HG03521 (cell line): ENCODE data around the gene POLRMT.
"Not testable (repeated sequence)": the region's sequence is repeated elsewhere in the genome, so short reads cannot be mapped to it uniquely, and the experiment has no call there.

Experiments used
- ATAC-seq: cut with Tn5 transposase; IDR thresholded peaks from one replicate; pipeline ENCODE4 v1.9.1; 2021; ENCODE audit warnings: mild to moderate bottlenecking, moderate library complexity; ENCODE audit not compliant: unreplicated experiment

POLRMT gene

DNA sequence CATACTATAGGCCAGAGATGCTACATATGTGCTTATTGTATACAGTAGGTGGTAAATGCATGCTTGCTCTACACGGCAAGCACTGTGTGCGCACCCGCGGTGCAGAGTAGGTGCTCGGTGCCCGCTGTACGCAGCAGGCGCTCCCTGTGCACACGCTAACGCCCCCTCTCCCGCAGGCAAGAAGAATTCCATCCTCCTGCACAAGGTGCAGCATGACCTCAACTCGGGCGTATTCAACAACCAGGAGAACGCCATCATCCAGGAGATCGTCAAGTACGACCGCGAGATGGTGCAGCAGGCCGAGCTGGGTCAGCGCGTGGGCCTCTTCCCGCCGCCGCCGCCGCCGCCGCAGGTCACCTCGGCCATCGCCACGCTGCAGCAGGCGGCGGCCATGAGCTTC is 17.7 kb downstream of the POLRMT start:
- no peak for ATAC-seq

- ATAC-seq = no peak
These were observed 19.4 kb downstream of the POLRMT start for GRCh38 chr19:613732-614567.

GRCh38 chr19:612941-613340 is 20.4 kb downstream of the POLRMT start:
- no peak for ATAC-seq

- no peak for ATAC-seq
These were observed 21.9 kb downstream of the POLRMT start for GRCh38 chr19:611481-611868.

GRCh38 chr19:610801-611480 is 22.4 kb downstream of the POLRMT start:
- no peak for ATAC-seq

- ATAC-seq = no peak
These were observed 23.1 kb downstream of the POLRMT start for GRCh38 chr19:610071-610800.

- ATAC-seq = no peak
These were observed 24.4 kb downstream of the POLRMT start for GRCh38 chr19:609004-609346.

- ATAC-seq = no peak
These were observed 25.0 kb downstream of the POLRMT start for GRCh38 chr19:608155-609003.

- ATAC-seq = no peak
These were observed 25.8 kb downstream of the POLRMT start for GRCh38 chr19:607301-608154.

DNA sequence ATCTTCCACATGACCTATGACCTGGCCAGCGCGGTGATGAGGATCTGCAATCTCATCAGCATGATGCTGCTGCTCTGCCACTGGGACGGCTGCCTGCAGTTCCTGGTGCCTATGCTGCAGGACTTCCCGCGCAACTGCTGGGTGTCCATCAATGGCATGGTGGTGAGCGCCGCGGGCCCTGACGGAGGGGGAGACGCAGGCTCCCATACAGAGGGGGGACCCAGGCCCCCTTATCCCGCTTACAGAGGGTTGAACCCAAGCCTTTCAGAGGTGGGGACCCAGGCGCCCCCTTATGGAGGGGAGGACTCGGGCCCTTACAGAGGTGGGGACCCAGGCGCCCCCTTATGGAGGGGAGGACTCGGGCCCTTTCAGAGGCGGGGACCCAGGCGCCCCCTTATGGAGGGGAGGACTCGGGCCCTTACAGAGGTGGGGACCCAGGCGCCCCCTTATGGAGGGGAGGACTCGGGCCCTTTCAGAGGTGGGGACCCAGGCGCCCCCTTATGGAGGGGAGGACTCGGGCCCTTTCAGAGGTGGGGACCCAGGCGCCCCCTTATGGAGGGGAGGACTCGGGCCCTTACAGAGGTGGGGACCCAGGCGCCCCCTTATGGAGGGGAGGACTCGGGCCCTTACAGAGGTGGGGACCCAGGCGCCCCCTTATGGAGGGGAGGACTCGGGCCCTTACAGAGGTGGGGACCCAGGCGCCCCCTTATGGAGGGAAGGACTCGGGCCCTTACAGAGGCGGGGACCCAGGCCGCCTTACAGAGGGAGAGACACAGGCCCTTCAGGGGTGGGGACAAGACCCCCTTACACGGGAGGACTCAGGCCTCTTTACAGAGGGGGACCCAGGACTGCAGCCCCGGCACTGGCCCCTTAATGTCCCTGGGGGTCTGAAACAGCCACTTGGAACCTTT is 28.0 kb downstream of the POLRMT start:
- not testable (repeated sequence) for ATAC-seq

GRCh38 chr19:604355-604754 is 29.0 kb downstream of the POLRMT start:
- no peak for ATAC-seq

GRCh38 chr19:603779-604178 is 29.6 kb downstream of the POLRMT start:
- ATAC-seq = not testable (repeated sequence)

GRCh38 chr19:603302-603639 is 30.1 kb downstream of the POLRMT start:
- ATAC-seq = not testable (repeated sequence)

GRCh38 chr19:602391-603301 is 30.7 kb downstream of the POLRMT start:
- no peak for ATAC-seq

DNA sequence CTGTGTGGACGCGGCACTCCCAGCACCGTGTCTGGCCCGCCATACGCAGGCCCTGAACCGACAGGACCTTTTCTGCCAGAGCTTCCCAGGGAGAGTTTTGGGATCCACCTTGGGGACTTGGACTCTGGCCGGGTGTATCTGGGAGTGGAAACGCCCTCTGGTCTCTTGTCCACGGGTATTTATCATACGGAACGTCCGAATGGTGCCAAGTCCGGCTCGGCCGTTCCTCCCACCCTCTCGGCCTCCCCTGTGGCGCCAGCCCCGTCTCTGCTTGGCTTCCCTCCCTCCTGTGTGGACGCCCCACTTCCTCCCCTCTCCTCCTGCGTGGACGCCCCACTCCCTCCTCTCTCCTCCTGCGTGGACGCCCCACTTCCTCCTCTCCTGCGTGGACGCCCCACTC is 31.5 kb downstream of the POLRMT start:
- ATAC-seq = no peak

- no peak for ATAC-seq
These were observed 32.0 kb downstream of the POLRMT start for GRCh38 chr19:601310-601709.

- no peak for ATAC-seq
These were observed 35.7 kb downstream of the POLRMT start for GRCh38 chr19:597406-598315.
